NCI-H446 (cell line): Measurements from ENCODE around the gene C10orf143.

Experiments
- DNase-seq, 2 experiments: peaks; one replicate each; lab custom pipeline; 2025; lab: John Stamatoyannopoulos, UW

C10orf143 gene

GRCh38 chr10:130052193-130052592 lies 58.4 kb downstream of the C10orf143 start:
- DNase-seq = no peak

- no peak for DNase-seq
These were observed 59.9 kb downstream of the C10orf143 start for GRCh38 chr10:130050721-130051120.

- DNase-seq = no peak
These were observed 60.6 kb downstream of the C10orf143 start for GRCh38 chr10:130049987-130050386.

- DNase-seq = no peak
These were observed 61.4 kb downstream of the C10orf143 start for GRCh38 chr10:130049244-130049643.

GRCh38 chr10:130048081-130048480 lies 62.5 kb downstream of the C10orf143 start:
- DNase-seq = no peak

- no peak for DNase-seq
These were observed 63.3 kb downstream of the C10orf143 start for GRCh38 chr10:130047336-130047735.

GRCh38 chr10:130046591-130046990 lies 64.0 kb downstream of the C10orf143 start:
- no peak for DNase-seq

GRCh38 chr10:130045801-130046321 lies 64.8 kb downstream of the C10orf143 start:
- DNase-seq = no peak

- DNase-seq = peak in 1 of 2 experiments; percentile 3
These were observed 65.5 kb downstream of the C10orf143 start for GRCh38 chr10:130045091-130045652.

- DNase-seq = no peak
These were observed 66.3 kb downstream of the C10orf143 start for GRCh38 chr10:130044067-130045061.

GRCh38 chr10:130043491-130043890 lies 67.1 kb downstream of the C10orf143 start:
- DNase-seq = no peak

- no peak for DNase-seq
These were observed 68.2 kb downstream of the C10orf143 start for GRCh38 chr10:130042381-130042780.

- DNase-seq = no peak
These were observed 68.9 kb downstream of the C10orf143 start for GRCh38 chr10:130041451-130042371.

GRCh38 chr10:130040817-130041330 lies 69.8 kb downstream of the C10orf143 start:
- no peak for DNase-seq

GRCh38 chr10:130040351-130040750 lies 70.3 kb downstream of the C10orf143 start:
- DNase-seq = no peak

- no peak for DNase-seq
These were observed 71.5 kb downstream of the C10orf143 start for GRCh38 chr10:130039141-130039540.

- DNase-seq = no peak
These were observed 72.0 kb downstream of the C10orf143 start for GRCh38 chr10:130038611-130039109.

GRCh38 chr10:130038019-130038555 lies 72.5 kb downstream of the C10orf143 start:
- DNase-seq = no peak

GRCh38 chr10:130037169-130037661 lies 73.4 kb downstream of the C10orf143 start:
- DNase-seq = no peak

- no peak for DNase-seq
These were observed 74.1 kb downstream of the C10orf143 start for GRCh38 chr10:130036296-130037065.
